ENCODE results near the gene CTNNA3. TPM values are rescaled to one million over a fixed set of nuclear protein-coding genes. Genes with fewer than 3 reads are reported as not detected.

CTNNA3 gene
- polyA plus RNA-seq, 1 experiment: not detected

- no peak for DNase-seq (ENCODE audit: low read depth)
- Histone ChIP-seq H3K36me3 (ENCODE audit: control insufficient read depth, insufficient read depth, low read length) (no peaks in the 10 kb centered on the region), H3K27me3 (ENCODE audit: control insufficient read depth, insufficient read depth, low read length) (no peaks in the 10 kb centered on the region), H3K4me3 (ENCODE audit: low read depth, low read length) (no peak overlapping the region)
- TF ChIP-seq, protein P1, sequence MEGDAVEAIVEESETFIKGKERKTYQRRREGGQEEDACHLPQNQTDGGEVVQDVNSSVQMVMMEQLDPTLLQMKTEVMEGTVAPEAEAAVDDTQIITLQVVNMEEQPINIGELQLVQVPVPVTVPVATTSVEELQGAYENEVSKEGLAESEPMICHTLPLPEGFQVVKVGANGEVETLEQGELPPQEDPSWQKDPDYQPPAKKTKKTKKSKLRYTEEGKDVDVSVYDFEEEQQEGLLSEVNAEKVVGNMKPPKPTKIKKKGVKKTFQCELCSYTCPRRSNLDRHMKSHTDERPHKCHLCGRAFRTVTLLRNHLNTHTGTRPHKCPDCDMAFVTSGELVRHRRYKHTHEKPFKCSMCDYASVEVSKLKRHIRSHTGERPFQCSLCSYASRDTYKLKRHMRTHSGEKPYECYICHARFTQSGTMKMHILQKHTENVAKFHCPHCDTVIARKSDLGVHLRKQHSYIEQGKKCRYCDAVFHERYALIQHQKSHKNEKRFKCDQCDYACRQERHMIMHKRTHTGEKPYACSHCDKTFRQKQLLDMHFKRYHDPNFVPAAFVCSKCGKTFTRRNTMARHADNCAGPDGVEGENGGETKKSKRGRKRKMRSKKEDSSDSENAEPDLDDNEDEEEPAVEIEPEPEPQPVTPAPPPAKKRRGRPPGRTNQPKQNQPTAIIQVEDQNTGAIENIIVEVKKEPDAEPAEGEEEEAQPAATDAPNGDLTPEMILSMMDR (IDR thresholded peaks at IDR 0.05; ENCODE audit: insufficient read depth, low read depth, low read length): no peak
- CTCF ChIA-PET: no interaction called here
- POLR2A ChIA-PET: no interaction called here
Observed at GRCh38 chr10:67553254-67553653, 142.7 kb downstream of the CTNNA3 start.

DNA sequence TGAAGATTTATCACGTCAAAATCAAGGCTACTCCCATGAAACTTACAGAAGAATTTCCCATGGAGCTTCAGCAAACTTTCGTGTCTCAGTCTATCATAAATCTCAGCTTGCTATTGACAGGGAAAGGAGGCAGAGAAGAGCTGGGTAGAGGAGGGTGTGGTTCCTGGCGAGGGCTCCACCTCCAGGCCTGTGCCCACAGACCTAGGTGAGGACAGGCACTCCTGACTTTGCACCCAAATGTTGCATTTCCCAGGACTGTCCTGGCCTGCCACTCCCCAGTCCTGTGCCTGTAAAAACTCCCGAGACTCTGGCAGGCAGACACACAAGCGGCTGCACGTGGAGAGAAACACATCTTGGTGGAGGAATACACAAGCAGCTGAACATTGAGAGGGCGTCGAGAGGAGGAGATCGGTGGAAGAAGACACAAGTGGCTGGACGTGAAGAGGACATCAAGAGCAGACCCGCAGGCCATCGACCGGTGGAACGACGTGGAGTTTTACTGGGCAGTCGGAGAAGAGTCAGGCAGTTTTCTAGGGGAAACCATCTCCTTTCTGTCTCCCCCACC, 145.1 kb downstream of the CTNNA3 start:
- no peaks in the 10 kb centered on the region for H3K27me3 ChIP-seq (ENCODE audit: control insufficient read depth, insufficient read depth, low read length)
- H3K4me3 ChIP-seq (ENCODE audit: low read depth, low read length): no peak overlapping the region
- H3K36me3 ChIP-seq (ENCODE audit: control insufficient read depth, insufficient read depth, low read length): no peaks in the 10 kb centered on the region
- ChIA-PET CTCF (no interaction called here), POLR2A (no interaction called here)
- TF ChIP-seq, protein P1 (IDR thresholded peaks at IDR 0.05; ENCODE audit: insufficient read depth, low read depth, low read length): no peak
- DNase-seq (ENCODE audit: low read depth): no peak

DNA sequence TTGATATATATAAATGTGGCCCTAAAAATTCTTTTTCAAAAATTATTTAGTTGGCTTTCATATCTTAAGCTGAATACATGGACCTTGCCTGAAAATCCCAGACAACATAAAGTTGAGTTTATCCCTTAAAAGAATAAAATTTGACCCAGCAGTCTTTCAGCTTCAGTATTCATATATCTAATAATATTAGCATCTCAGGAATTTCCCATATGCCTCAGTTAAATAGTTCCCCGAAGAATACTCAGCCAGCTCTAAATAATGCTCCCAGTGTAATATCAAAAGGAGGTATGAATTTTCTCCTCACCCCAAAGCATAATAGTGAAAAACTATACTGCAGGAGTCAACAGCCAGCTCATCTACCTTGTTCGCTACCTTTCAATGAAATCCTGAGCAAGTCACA, 145.9 kb downstream of the CTNNA3 start:
- no peak for DNase-seq (ENCODE audit: low read depth)
- no peak overlapping the region for H3K4me3 ChIP-seq (ENCODE audit: low read depth, low read length)
- no peaks in the 10 kb centered on the region for H3K36me3 ChIP-seq (ENCODE audit: control insufficient read depth, insufficient read depth, low read length)
- ChIA-PET POLR2A (no interaction called here), CTCF (interaction anchor here (1.1 kb wide), 1 partner anchor 230 kb away, joined by 3 read pairs; no protein-coding TSS in a partner anchor)
- TF ChIP-seq, protein P1 (IDR thresholded peaks at IDR 0.05; ENCODE audit: insufficient read depth, low read depth, low read length): no peak
- no peaks in the 10 kb centered on the region for H3K27me3 ChIP-seq (ENCODE audit: control insufficient read depth, insufficient read depth, low read length)

- POLR2A ChIA-PET: no interaction called here
- H3K27me3 ChIP-seq (ENCODE audit: control insufficient read depth, insufficient read depth, low read length): no peaks in the 10 kb centered on the region
- no peaks in the 10 kb centered on the region for H3K36me3 ChIP-seq (ENCODE audit: control insufficient read depth, insufficient read depth, low read length)
- TF ChIP-seq, protein P1 (IDR thresholded peaks at IDR 0.05; ENCODE audit: insufficient read depth, low read depth, low read length): no peak
- CTCF ChIA-PET: interaction anchor here (1.1 kb wide), 1 partner anchor 231 kb away, joined by 3 read pairs; no protein-coding TSS in a partner anchor
- H3K4me3 ChIP-seq (ENCODE audit: low read depth, low read length): no peak overlapping the region
- no peak for DNase-seq (ENCODE audit: low read depth)
Observed at GRCh38 chr10:67549390-67549789, 146.6 kb downstream of the CTNNA3 start.

GRCh38 chr10:67541411-67541810, 154.6 kb downstream of the CTNNA3 start:
- Histone ChIP-seq H3K4me3 (ENCODE audit: low read depth, low read length) (no peak overlapping the region), H3K27me3 (ENCODE audit: control insufficient read depth, insufficient read depth, low read length) (no peaks in the 10 kb centered on the region), H3K36me3 (ENCODE audit: control insufficient read depth, insufficient read depth, low read length) (no peaks in the 10 kb centered on the region)
- ChIA-PET POLR2A (no interaction called here), CTCF (no interaction called here)
- DNase-seq (ENCODE audit: low read depth): no peak
- TF ChIP-seq, protein P1 (IDR thresholded peaks at IDR 0.05; ENCODE audit: insufficient read depth, low read depth, low read length): no peak

Measured in BJ (cell line).